Measurements from ENCODE around the gene FAM241A.

- TF ChIP-seq CTCF (IDR thresholded peaks at IDR 0.05) (no peak), POLR2A (IDR thresholded peaks at IDR 0.05) (no peak)
Observed at GRCh38 chr4:112114452-112114851, 30.8 kb upstream of the FAM241A start.

Measured in right lobe of liver (tissue), 4 donors.